Loucy (cell line): ENCODE results near the gene EPHB1.

Experiments
- EZH2phosphoT487 ChIP-seq: fragments of 200-600 bp; IDR thresholded peaks from 2 replicates; pipeline ENCODE4 v1.6.1; 2018; ENCODE audit warnings: antibody characterized with exemption, mild to moderate bottlenecking, moderate library complexity, borderline replicate concordance
- TF ChIP-seq, protein P1 (sequence below): fragments of 200-600 bp; sonication (generic); conservative IDR thresholded peaks from 2 replicates; pipeline ENCODE4 v1.5.1; 2014; ENCODE audit warnings: mild to moderate bottlenecking, antibody characterized with exemption, low read length

GRCh38 chr3:135218304-135218703 is 423.2 kb downstream of the EPHB1 start:
- TF ChIP-seq EZH2phosphoT487: no peak
- TF ChIP-seq, protein P1, sequence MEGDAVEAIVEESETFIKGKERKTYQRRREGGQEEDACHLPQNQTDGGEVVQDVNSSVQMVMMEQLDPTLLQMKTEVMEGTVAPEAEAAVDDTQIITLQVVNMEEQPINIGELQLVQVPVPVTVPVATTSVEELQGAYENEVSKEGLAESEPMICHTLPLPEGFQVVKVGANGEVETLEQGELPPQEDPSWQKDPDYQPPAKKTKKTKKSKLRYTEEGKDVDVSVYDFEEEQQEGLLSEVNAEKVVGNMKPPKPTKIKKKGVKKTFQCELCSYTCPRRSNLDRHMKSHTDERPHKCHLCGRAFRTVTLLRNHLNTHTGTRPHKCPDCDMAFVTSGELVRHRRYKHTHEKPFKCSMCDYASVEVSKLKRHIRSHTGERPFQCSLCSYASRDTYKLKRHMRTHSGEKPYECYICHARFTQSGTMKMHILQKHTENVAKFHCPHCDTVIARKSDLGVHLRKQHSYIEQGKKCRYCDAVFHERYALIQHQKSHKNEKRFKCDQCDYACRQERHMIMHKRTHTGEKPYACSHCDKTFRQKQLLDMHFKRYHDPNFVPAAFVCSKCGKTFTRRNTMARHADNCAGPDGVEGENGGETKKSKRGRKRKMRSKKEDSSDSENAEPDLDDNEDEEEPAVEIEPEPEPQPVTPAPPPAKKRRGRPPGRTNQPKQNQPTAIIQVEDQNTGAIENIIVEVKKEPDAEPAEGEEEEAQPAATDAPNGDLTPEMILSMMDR: no peak
